HG02840 (cell line): ENCODE data around the gene DYRK1A.
A peak's percentile ranks its signal among the peaks of the same experiment; 100 is the strongest.

Source experiments
- ATAC-seq: cut with Tn5 transposase; IDR thresholded peaks from one replicate; pipeline ENCODE4 v1.9.1; 2021; ENCODE audit warnings: mild to moderate bottlenecking, moderate library complexity, moderate number of reproducible peaks; ENCODE audit not compliant: unreplicated experiment, low FRiP score

DYRK1A gene

DNA sequence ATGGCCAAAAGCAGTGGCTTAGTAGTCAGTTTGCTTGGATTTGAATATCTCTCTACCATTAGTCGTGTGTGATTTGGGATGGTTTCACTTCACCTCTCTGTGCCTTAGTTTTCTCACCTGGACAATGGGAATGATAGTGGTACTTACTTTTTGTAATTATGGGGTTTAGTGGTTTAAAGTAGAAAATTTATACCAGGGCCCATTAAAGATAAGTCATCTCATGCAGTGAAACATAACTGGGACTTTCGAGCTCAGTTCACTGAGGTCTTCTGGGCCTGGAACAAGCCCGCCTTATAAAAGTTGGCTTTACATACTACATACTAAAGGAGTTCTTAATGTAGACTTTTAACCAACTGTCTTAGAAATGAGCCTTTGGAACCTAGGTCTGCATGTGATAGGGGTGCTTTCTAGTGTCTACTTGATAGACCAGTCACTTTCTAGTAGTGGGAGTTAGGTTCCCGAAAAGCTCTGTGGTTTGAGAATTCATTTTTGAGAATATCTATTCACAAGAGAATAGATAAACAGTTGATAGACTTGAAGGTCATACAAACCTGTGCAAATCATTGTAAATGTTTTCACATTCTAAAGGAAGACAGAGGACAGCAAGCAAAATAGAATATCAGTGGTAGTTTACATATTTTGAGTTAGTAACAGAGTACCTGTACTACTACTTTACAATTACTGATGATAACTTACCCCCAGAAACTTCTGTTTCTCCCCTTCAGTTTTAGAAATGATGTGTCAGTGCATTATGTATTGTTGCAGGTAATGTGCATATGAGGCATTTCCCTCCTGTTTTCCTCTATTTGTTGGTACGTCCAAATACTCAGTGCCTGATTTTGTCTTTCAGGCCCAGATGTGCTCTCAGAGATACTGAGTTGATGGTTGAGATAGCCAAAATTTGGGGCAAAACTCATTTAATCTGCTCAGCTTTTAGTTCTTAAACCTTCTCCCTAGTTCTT is 48.0 kb downstream of the DYRK1A start:
- ATAC-seq = no peak

DNA sequence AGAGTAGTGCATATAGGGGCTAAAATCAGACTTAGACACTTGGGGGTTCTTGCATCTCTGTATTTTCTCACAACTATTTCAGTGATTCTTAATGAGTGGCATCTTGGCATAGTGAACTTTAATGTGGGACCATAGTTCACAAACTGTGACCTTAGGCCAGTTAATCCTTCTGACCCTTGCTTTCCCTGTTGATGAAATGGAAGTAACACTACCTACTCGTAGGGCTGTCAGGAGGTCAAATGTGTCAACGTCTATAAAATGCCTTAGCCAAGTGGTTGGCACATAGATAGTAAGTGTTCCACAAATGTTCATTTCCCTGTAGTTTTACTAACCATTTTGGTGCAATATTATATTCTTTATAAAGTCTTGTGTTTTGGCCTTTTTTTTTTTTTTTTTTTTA is 49.4 kb downstream of the DYRK1A start:
- no peak for ATAC-seq

DNA sequence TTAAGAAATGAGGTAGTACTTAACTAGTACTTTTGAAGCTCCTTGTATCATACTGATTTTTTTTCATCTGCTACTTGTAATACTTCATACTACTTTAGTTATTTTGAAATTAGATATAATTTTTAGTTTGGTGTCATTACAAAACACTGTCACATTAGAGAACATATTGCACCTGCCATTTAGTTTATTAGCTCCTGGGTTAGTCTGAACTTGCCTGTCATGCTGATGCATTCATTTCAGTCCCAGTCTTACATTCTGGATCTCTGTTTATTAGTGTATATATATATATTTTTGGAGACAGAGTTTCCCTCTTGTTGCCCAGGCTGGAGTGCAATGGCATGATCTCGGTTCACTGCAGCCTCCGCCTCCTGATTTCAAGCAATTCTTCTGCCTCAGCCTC is 50.3 kb downstream of the DYRK1A start:
- no peak for ATAC-seq

DNA sequence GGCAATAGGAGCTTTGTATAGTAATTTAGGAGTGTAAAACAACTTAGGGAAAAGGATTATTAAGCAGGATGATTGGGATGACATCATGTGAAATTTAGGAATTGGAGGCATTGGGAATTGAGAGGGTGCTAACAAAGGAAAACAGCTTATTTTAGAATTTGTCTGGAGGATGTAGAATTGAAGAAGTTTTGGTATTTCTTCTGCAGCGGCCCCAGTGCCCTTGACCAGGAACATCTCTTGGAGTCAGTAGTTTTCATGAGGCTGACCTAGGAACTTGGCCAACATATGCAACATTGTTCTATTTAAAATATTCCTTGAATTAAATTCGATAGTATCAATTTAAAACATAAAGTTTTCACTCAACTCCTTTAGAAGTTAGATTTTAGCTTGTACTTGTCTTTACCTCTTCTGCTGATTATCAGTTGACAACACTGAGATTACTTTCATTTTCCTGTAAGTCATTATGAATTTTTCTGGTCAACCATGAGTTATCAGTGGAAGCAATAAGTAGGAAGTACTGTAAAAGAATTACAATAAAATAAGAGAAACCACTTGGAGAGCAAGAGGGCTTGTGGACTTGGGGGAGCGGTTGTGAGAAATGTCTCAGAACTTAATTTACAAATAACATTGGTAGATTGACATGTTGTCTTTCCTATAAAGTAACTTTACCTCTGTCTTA is 52.8 kb downstream of the DYRK1A start:
- no peak for ATAC-seq

DNA sequence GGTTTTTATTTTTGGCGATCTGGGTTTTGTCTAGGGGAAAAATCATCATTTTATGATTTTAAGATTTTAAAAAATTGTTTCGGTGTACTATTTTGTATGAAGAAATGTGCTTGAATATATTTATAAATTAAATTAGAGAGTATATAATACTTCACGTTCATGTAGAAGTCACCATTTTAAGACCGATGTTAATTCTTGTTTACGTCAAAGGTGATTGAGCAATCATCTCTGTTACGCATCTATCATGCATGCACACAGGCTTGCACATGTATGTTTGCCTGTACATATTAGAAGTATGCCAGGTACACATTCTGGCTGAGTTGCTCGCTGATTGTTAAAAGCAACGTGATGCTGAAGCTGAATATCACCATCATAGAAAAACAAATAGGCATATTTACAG is 54.7 kb downstream of the DYRK1A start:
- no peak for ATAC-seq

DNA sequence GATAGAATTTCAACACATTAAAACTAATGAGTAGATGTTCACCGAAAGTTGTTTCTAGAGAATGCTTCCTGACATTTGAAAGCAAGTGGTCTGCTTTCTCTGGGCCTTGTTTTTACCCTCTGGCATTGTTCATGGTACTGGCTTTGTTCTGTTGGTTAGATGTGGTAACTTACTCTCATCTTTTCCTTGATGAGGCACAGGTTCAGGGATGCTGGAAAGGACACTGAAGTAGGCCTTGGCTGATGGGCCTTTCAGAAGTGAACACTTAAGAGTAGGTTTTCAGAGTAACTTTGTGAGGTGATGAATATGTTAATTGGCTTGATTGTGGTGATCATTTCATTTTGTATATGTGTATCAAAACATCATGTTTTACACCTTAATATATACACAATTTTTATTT is 55.8 kb downstream of the DYRK1A start:
- no peak for ATAC-seq

DNA sequence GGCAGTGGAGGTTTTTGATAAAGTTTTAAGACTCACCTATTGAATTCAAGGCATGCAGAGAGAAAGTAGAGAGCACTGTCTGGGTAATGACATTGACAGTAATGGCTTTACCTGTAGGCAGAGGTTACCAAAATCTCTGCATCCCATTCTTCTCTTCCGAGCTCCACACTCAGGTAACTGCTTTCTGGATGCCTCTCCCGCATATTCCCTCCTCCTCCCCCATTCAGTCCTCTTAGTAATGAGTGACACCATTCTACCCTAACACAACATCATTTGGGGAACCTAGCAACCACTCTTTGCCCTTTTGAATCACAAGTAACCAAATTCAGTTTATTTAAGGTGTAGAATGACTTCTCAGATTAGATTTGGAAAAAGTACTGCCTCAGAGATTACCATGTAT is 56.5 kb downstream of the DYRK1A start:
- ATAC-seq = no peak

DNA sequence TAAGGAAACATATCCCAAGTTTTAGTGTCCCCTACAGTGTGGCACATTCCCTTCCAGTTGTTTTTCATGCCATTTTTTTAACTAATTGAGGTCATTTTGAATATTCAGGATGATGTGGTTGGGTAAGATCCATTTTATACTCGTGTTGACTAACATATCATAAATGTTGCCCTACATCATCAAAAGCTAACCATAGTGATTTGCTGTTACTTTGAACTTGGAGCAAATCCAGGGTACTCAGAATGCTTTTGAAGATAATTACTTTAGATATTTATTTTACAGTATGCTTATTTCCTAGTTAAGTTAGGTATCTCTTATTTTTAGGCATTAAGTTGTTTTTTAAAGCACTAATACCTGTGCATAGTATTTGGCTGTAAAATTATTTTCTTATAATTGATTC is 57.8 kb downstream of the DYRK1A start:
- ATAC-seq = no peak

DNA sequence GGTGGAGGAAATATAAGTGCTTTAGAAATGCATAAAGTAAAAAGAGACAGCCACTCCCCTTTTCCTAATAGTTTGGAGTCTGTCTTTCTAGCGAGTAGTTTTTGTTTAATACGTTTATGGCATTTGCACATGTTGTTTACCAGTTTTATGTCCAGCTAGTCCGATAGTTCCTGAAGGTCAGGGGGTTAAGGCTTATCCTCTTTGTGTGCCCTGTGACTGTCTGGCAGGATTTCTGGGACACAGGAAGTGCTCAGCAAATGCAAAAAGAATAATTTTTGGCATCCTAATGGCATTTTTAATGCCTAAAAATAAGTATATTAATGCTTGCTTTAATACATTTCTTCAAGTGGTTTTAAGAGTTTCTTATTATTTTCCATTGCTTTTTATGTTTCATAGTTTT is 58.4 kb downstream of the DYRK1A start:
- no peak for ATAC-seq

DNA sequence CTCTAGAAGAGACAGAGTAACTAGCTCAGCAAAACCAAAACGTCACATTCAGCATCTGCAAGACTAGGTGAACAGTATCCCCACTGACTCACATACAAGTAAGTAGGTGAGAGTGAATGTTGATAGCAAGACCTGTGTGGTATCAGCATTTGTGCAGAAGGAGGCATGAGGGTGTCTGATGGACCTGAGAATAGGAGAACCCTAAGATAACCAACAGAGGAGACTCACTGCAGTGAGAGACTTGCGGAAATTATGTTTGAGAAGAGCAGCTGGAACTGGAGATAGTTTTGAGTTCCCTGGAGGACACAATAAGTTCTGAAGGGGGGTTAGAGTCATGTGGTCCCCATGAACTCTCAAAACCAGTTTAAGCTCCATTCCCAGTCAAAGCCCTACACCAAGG is 59.1 kb downstream of the DYRK1A start:
- ATAC-seq = no peak

DNA sequence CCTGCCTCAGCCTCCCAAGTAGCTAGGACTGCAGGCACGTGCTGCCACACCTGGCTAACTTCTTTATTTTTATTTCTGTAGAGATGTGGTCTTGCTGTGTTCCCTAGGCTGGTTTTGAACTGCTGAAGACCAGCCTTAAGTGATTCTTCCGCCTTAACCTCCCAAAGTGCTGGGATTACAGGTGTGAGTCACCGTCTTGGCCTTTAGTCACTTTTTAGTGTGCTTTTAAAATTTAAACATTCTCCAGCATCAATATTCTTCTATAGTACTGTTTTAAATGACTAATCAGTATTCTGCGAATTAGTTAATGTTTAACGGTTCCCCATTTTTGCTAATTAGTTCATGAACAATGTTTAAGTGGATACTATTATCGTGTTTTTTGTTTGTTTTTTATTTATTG is 60.6 kb downstream of the DYRK1A start:
- no peak for ATAC-seq

DNA sequence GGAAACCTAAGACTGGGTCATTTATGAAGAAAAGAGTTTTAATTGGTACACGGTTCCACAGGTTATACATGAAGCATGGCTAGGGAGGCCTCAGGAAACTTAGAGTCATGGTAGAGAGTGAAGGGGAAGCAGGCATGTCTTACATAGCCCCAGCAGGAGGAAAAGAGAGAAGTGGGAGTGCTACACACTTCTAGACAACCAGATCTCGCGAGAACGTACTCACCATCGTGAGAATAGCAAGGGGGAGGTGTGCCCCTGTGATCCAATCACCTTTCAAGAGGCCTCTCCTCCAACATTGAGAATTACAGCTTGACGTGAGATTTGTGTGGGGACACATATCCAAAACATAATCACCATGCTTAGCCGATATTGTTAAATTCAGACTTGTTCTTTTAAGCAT is 62.8 kb downstream of the DYRK1A start:
- no peak for ATAC-seq

DNA sequence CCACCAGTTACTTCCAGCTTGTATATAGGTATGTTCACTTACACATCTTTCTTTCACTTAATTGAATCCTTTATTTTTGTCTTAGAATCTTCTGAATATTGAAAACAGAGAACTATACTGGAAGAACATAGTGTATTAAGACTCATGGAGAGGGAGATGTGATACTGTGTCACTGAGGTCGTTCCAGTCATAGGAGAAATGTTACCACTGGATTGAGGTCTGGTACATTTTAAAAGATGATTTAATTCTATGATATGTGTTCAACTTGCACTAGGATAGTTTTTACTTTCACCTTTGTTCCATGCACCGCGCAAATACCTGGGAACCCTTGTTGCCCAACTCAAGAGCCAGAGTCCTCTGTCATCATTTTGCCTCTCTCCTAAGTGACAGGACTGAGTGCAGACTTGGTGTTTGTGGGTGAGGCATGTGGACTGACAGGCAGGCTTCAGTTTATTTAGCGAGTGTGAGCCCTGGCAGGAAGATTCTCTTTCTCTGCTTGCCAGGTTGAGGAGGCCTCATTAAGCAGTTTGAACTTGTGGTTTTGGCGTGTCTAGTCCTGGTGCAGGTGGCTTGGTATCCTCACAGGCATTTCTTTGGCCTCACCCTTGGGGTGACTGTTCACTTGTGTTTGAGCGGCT is 63.7 kb downstream of the DYRK1A start:
- ATAC-seq = no peak

DNA sequence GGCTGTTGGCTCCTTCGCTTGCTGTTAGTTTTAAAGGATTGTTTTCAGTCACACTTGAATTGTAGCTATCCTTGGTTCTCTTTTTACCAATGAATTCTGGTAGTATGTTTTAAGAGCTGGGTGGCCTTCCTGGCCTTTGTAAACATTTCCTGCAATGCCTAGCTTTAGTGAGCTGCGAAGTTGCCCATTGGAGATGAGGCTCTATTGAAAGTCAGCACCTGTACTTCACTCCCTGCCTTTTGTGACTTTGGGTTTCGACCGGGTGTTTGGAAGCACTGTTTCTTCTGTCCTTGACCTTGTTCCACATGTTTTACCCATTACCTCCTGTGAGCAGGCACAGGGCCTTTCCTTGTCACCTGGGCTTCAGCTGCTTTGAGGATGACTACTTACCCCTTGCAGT is 64.7 kb downstream of the DYRK1A start:
- ATAC-seq = no peak

DNA sequence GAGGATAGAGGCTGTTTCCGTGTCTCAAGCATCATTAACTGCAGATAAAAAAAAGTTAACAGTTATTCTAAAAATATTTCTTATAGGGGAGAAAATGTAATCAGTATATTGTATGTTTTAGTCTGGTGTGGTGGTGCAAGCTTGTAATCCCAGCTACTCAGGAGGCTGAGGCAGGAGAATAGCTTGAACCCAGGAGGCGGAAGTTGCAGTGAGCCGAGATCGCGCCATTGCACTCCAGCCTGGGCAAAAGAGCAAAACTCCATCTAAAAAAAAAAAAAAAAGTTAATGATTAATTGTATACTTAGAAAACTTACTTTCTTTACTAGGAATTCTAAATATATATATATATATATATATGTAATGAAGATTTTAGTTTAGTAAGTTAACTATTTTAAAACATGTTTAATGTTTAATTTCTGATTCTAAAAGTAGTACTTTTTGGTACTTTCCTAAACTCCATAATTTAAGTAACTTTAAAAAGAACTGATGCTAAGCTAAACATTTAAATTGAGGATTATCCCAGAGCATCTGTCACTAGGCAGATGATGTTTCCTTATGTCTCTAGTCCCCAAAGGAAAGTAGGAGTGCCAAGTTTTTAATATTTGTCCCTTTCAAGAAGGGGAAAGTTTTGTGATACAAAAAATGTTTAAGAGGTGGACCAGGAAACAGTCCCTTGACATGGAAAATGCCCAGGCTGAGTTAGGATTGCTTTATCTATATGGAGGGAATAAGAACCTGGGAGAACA is 66.3 kb downstream of the DYRK1A start:
- no peak for ATAC-seq

DNA sequence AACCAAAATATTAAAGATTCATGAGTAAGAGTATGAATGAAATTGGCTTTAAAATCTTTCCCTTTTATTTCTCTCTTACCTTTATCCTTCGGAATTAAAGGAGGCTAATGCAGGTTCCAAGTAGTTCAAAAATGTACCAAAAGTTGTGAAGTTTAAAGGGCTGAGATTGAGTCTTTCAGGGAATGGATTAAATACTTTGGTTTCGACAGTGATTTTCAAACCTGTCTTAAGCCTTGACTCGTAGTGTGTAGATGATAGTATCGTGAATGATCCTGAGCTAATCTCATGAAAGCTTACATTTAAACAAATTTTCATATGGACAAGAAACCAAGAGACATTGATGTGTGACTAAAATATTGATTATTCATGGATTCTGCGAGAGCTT is 66.9 kb downstream of the DYRK1A start:
- no peak for ATAC-seq

DNA sequence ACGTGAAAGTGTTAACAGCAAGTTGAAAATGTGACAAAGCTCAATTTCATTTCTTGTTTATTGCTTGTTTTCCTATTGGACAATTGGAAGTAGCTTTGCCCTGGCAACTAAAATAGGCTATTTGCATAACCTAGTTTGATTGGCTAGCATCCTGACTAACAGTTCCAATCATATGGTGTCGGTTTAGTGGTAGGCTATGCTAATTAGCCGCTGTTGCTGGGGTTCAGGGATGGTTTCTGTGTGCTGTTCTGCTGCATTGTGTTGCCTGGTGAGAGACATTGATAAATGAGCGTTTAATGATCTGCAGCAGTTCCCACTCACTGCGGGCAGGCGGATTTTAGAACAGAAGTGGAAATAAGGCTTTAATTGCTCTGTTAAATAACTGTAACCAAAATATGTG is 68.5 kb downstream of the DYRK1A start:
- ATAC-seq = peak; percentile 68

DNA sequence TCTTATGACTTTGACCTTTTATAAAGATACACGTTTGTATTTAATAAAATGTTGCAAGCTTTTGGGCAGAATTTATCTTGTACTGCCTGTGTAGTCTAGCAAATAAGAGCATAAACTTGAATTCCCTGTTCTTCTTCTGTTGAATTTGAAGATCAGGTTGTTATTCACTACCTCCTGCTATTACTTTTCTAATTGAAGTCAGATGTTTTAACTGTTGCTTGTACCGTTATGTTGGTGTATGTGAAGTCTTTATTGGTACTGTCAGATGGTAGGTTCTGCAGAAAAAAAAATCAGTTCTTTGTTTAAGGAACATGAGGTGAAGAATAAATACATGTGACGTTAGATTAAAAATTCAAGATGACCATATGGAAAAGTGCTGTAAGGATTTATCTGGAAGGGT is 69.1 kb downstream of the DYRK1A start:
- no peak for ATAC-seq

DNA sequence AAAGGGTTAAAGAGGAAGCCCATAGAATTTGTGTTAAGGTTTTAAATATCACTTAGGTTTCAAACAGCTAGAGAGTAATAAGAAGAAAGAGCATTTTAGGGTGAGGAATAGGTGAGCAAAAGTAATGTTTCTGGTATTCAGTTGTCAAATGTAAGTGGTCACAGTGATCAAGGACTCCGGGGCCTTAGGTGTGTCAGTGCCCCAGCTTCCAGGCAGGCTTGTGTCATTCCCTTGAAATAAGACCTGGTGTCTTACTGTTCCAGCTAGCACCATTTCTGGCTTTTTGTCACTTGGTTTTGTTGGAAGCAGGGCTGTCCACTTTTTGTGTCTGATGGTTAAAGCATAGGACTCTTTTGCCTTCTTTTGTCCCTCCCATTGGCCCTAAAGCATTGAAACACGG is 69.6 kb downstream of the DYRK1A start:
- ATAC-seq = no peak

DNA sequence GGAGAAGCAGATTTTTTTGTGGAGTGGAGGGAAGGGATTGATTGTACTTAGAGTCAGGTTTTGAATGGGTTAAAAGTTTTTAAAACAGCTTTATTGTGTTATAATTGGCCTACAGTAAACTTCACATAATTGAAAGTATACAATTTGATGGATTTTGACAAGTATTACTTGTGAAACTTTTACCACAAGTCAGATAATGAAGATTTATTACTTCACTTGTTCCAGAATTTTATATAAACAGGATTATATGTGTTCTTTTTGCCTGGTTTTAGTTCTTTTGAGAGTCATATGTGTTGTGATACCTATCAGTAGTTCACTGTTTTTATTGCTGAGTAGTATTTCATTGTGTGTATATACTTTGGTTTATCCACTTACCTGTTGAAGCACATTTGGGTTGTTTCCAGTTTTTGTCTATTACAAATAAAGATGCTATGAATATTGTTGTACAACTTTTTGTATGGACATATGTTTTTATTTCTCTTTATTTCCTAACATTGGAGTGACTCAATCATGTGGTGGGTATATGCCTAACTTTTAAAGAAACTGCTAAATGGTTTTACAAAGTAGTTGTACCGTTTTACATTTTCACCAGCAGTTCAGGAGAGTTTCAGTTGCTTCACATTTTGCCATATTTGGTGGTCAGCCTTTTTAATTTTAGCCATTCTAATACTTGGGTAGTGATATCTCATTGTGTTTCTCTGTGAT is 71.0 kb downstream of the DYRK1A start:
- ATAC-seq = no peak
